PFSK-1 (cell line): Measurements from ENCODE around the gene NRCAM.

Experiments used
- POLR2AphosphoS5 ChIP-seq: IDR thresholded peaks from 2 replicates; pipeline ENCODE4 v1.6.1; 2012; ENCODE audit warnings: low read depth, mild to moderate bottlenecking, control low read depth, low read length, moderate library complexity
- SIN3A ChIP-seq: IDR thresholded peaks from 2 replicates; pipeline ENCODE4 v1.6.1; 2012; ENCODE audit warnings: mild to moderate bottlenecking, low read length, moderate library complexity, borderline replicate concordance; ENCODE audit not compliant: insufficient read depth
- TAF1 ChIP-seq: IDR thresholded peaks from 2 replicates; pipeline ENCODE4 v1.6.1; 2012; ENCODE audit warnings: low read length, control low read depth, borderline replicate concordance; ENCODE audit not compliant: insufficient read depth

- TF ChIP-seq POLR2AphosphoS5 (no peak), TAF1 (no peak), SIN3A (no peak)
Measured at GRCh38 chr7:108299251-108299973, 156.8 kb downstream of the NRCAM start.
